Measurements from ENCODE around the gene CNTNAP2. TPM values are rescaled to one million over a fixed set of nuclear protein-coding genes. Genes with fewer than 3 reads are reported as not detected.

Gene CNTNAP2
- total RNA-seq, 4 donors from 2014 or later: 0.42 to 0.71 TPM; not detected in 2

- H3K4me3 ChIP-seq (ENCODE audit: low read depth, poor library complexity, severe bottlenecking): no peak overlapping the region
- 79 to 86% methylated on average over 9 of the region's 9 CpGs for WGBS, 2 donors
- TF ChIP-seq CTCF (IDR thresholded peaks at IDR 0.05) (no peak), POLR2A (IDR thresholded peaks at IDR 0.05) (no peak)
- no peak for DNase-seq (ENCODE audit: low spot score in 2 of 2)
- intact Hi-C loops (cut with DNase I; ENCODE audit: low total_unique reads): no loop called here
Measured at GRCh38 chr7:148204639-148205304, 2088.2 kb downstream of the CNTNAP2 start.

- no peak overlapping the region for H3K4me3 ChIP-seq (ENCODE audit: low read depth, poor library complexity, severe bottlenecking)
- 67 to 77% methylated on average over 6 of the region's 6 CpGs for WGBS, 2 donors
- TF ChIP-seq POLR2A (IDR thresholded peaks at IDR 0.05) (no peak), CTCF (IDR thresholded peaks at IDR 0.05) (no peak)
- intact Hi-C loops (cut with DNase I; ENCODE audit: low total_unique reads): no loop called here
- DNase-seq (ENCODE audit: low spot score in 2 of 2): no peak
Measured at GRCh38 chr7:148209643-148210190, 2093.1 kb downstream of the CNTNAP2 start.

GRCh38 chr7:148210804-148211325 is 2094.3 kb downstream of the CNTNAP2 start:
- WGBS, 2 donors: 78 to 81% methylated on average over 3 of the region's 3 CpGs
- no peak overlapping the region for H3K4me3 ChIP-seq (ENCODE audit: low read depth, poor library complexity, severe bottlenecking)
- no peak for DNase-seq (ENCODE audit: low spot score in 2 of 2)
- TF ChIP-seq CTCF (IDR thresholded peaks at IDR 0.05) (no peak), POLR2A (IDR thresholded peaks at IDR 0.05) (no peak)
- intact Hi-C loops (cut with DNase I; ENCODE audit: low total_unique reads): no loop called here

GRCh38 chr7:148211740-148212151 is 2095.1 kb downstream of the CNTNAP2 start:
- DNase-seq (ENCODE audit: low spot score in 2 of 2): no peak
- intact Hi-C loops (cut with DNase I; ENCODE audit: low total_unique reads): no loop called here
- TF ChIP-seq POLR2A (IDR thresholded peaks at IDR 0.05) (no peak), CTCF (IDR thresholded peaks at IDR 0.05) (no peak)
- H3K4me3 ChIP-seq (ENCODE audit: low read depth, poor library complexity, severe bottlenecking): no peak overlapping the region

- no peak for TF ChIP-seq POLR2A (IDR thresholded peaks at IDR 0.05)
- no peak for TF ChIP-seq CTCF (IDR thresholded peaks at IDR 0.05)
- DNase-seq (ENCODE audit: low spot score in 2 of 2): no peak
- intact Hi-C loops (cut with DNase I; ENCODE audit: low total_unique reads): no loop called here
- WGBS, 2 donors: 64 to 77% methylated on average over 3 of the region's 3 CpGs
- no peak overlapping the region for H3K4me3 ChIP-seq (ENCODE audit: low read depth, poor library complexity, severe bottlenecking)
Measured at GRCh38 chr7:148212731-148213130, 2096.1 kb downstream of the CNTNAP2 start.

All from lower leg skin (tissue), 4 donors.